Mesothelial cell of epicardium (in vitro differentiated cells): Measurements from ENCODE around the gene GAD2. TPM values are rescaled to one million over a fixed set of nuclear protein-coding genes. Genes with fewer than 3 reads are reported as not detected.

Source experiments
- DNase-seq, 2 experiments: peaks; one replicate each; pipeline ENCODE4 v3.0.0; 2021; ENCODE audit warnings: low spot score in 2 of 2; ENCODE audit not compliant: unreplicated experiment in 2 of 2
- H3K27ac Mint-ChIP-seq: 2 replicates; pipeline ENCODE4 v1.8.0; 2021; ENCODE audit warnings: mixed read lengths
- H3K27me3 Mint-ChIP-seq: 2 replicates; pipeline ENCODE4 v1.8.0; 2021; ENCODE audit warnings: low read depth, mixed read lengths
- H3K36me3 Mint-ChIP-seq: 2 replicates; pipeline ENCODE4 v1.8.0; 2021; ENCODE audit warnings: mixed read lengths
- H3K4me1 Mint-ChIP-seq: 2 replicates; pipeline ENCODE4 v1.8.0; 2021; ENCODE audit warnings: mixed read lengths
- H3K4me3 Mint-ChIP-seq: 2 replicates; pipeline ENCODE4 v1.8.0; 2021; ENCODE audit warnings: mild to moderate bottlenecking, moderate library complexity, mixed read lengths
- H3K9me3 Mint-ChIP-seq: 2 replicates; pipeline ENCODE4 v1.8.0; 2021; ENCODE audit warnings: mixed read lengths
- CTCF ChIP-seq: fragments of 200-600 bp; sonication (generic); IDR thresholded peaks from one replicate; pipeline ENCODE4 v1.5.0; 2021; ENCODE audit warnings: antibody characterized with exemption; ENCODE audit not compliant: unreplicated experiment
- total RNA-seq: library from RNA; stranded (reverse); gene quantifications from 3 replicates; pipeline ENCODE4 v1.2.1, GENCODE V29; 2021

The GAD2 gene
- total RNA-seq, 1 donor from 2014 or later: not detected

DNA sequence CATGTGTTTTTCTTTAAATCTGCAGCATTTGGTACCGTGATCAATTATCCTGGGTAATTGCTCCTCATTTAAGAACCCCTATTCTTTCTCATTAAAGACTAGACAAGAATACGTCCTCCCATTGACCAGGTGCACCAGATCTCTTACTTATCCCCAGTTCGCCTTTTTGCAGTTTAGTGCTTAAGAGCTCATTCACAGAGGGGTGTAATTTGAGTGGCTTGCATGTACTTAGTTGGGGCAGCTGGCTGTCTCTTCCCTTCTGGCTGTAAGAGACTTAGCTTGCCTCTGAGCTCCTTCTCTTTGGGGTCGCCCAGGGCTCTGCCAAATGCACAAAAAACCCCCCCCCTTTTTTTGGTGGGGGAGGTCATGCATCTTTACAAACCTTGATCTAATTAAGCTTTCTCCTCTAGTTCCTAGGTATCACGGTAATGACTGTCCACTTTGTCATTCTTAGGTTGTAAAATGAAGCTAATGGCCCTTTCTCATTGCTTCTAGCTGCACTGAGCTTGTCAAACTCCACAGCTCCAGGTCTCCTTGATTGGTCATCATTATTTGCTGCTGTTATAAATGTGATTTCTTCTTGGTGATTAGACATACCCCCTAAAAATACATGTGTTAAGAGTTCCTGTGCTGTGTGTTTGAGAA is 26.3 kb downstream of the GAD2 start:
- H3K4me1 Mint-ChIP-seq: no peaks in the 10 kb centered on the region
- no peak for DNase-seq
- no peak overlapping the region for H3K4me3 Mint-ChIP-seq
- H3K27me3 Mint-ChIP-seq: peaks cover 38% of the 10 kb centered on the region
- no peak for TF ChIP-seq CTCF
- H3K9me3 Mint-ChIP-seq: no peaks in the 10 kb centered on the region
- H3K27ac Mint-ChIP-seq: no peak overlapping the region
- no peaks in the 10 kb centered on the region for H3K36me3 Mint-ChIP-seq

- no peak for TF ChIP-seq CTCF
- no peaks in the 10 kb centered on the region for H3K36me3 Mint-ChIP-seq
- no peak overlapping the region for H3K4me3 Mint-ChIP-seq
- peaks cover 33% of the 10 kb centered on the region for H3K27me3 Mint-ChIP-seq
- no peaks in the 10 kb centered on the region for H3K9me3 Mint-ChIP-seq
- H3K4me1 Mint-ChIP-seq: no peaks in the 10 kb centered on the region
- H3K27ac Mint-ChIP-seq: no peak overlapping the region
- no peak for DNase-seq
These were observed 26.8 kb downstream of the GAD2 start for GRCh38 chr10:26243351-26243720.

GRCh38 chr10:26249681-26250080 is 33.1 kb downstream of the GAD2 start:
- no peak for DNase-seq
- no peak for TF ChIP-seq CTCF
- Mint-ChIP-seq H3K4me1 (no peaks in the 10 kb centered on the region), H3K27me3 (peaks cover 5% of the 10 kb centered on the region), H3K9me3 (no peaks in the 10 kb centered on the region), H3K36me3 (no peaks in the 10 kb centered on the region), H3K4me3 (no peak overlapping the region), H3K27ac (no peak overlapping the region)

- no peak for DNase-seq
- Mint-ChIP-seq H3K27ac (no peak overlapping the region), H3K9me3 (no peaks in the 10 kb centered on the region), H3K4me1 (no peaks in the 10 kb centered on the region), H3K36me3 (no peaks in the 10 kb centered on the region), H3K4me3 (no peak overlapping the region), H3K27me3 (peaks cover 12% of the 10 kb centered on the region)
- TF ChIP-seq CTCF: no peak
These were observed 35.4 kb downstream of the GAD2 start for GRCh38 chr10:26251925-26252324.

- TF ChIP-seq CTCF: no peak
These were observed 38.0 kb downstream of the GAD2 start for GRCh38 chr10:26254616-26255015.

GRCh38 chr10:26259341-26259740 is 42.8 kb downstream of the GAD2 start:
- Mint-ChIP-seq H3K27ac (no peak overlapping the region), H3K9me3 (no peaks in the 10 kb centered on the region), H3K4me1 (no peaks in the 10 kb centered on the region), H3K27me3 (peaks cover 26% of the 10 kb centered on the region), H3K36me3 (no peaks in the 10 kb centered on the region), H3K4me3 (no peak overlapping the region)
- no peak for TF ChIP-seq CTCF
- DNase-seq: no peak

More at GRCh38 chr10:26254616-26255015, 38.0 kb downstream of the GAD2 start:
- Mint-ChIP-seq H3K36me3 (no peaks in the 10 kb centered on the region), H3K9me3 (no peaks in the 10 kb centered on the region), H3K4me1 (no peaks in the 10 kb centered on the region), H3K27ac (no peak overlapping the region), H3K4me3 (no peak overlapping the region), H3K27me3 (peaks cover 27% of the 10 kb centered on the region)
- no peak for DNase-seq
